ENCODE data around the gene MUC5B. TPM values are rescaled to one million over a fixed set of nuclear protein-coding genes. Genes with fewer than 3 reads are reported as not detected.
A peak's percentile ranks its signal among the peaks of the same experiment; 100 is the strongest.

Gene MUC5B
- total RNA-seq, 4 donors from 2014 or later: 0.22 to 0.61 (median 0.29) TPM; not detected in 1

GRCh38 chr11:1195682-1196515 lies 27.0 kb upstream of the MUC5B start:
- intact Hi-C loops (cut with DNase I; ENCODE audit: low total_unique reads): no loop called here
- 75 to 81% methylated on average over 22 to 36 of the region's 41 CpGs for WGBS, 2 donors
- peak in 1 of 2 donors; percentile 79 for DNase-seq (ENCODE audit: low spot score in 2 of 2)
- H3K4me3 ChIP-seq (ENCODE audit: low read depth, poor library complexity, severe bottlenecking): no peak overlapping the region
- no peak for TF ChIP-seq CTCF (IDR thresholded peaks at IDR 0.05)
- no peak for TF ChIP-seq POLR2A (IDR thresholded peaks at IDR 0.05)

GRCh38 chr11:1196516-1197391 lies 26.1 kb upstream of the MUC5B start:
- DNase-seq (ENCODE audit: low spot score in 2 of 2): peak in 1 of 2 donors; percentile 78
- no peak overlapping the region for H3K4me3 ChIP-seq (ENCODE audit: low read depth, poor library complexity, severe bottlenecking)
- 73% methylated on average over 9 to 27 of the region's 28 CpGs for WGBS, 2 donors
- TF ChIP-seq CTCF (IDR thresholded peaks at IDR 0.05) (no peak), POLR2A (IDR thresholded peaks at IDR 0.05) (no peak)
- intact Hi-C loops (cut with DNase I; ENCODE audit: low total_unique reads): no loop called here

- intact Hi-C loops (cut with DNase I; ENCODE audit: low total_unique reads): no loop called here
- DNase-seq (ENCODE audit: low spot score in 2 of 2): peak in 1 of 2 donors; percentile 80
- H3K4me3 ChIP-seq (ENCODE audit: low read depth, poor library complexity, severe bottlenecking): no peak overlapping the region
- TF ChIP-seq POLR2A (IDR thresholded peaks at IDR 0.05) (no peak), CTCF (IDR thresholded peaks at IDR 0.05) (no peak)
- 83 to 84% methylated on average over 16 to 23 of the region's 29 CpGs for WGBS, 2 donors
Measured at GRCh38 chr11:1197431-1197885, 25.4 kb upstream of the MUC5B start.

- intact Hi-C loops (cut with DNase I; ENCODE audit: low total_unique reads): no loop called here
- 74 to 82% methylated on average over 10 to 22 of the region's 33 CpGs for WGBS, 2 donors
- H3K4me3 ChIP-seq (ENCODE audit: low read depth, poor library complexity, severe bottlenecking): no peak overlapping the region
- DNase-seq (ENCODE audit: low spot score in 2 of 2): peak in 1 of 2 donors; percentile 77
- TF ChIP-seq CTCF (IDR thresholded peaks at IDR 0.05) (no peak), POLR2A (IDR thresholded peaks at IDR 0.05) (no peak)
Measured at GRCh38 chr11:1197886-1198560, 24.8 kb upstream of the MUC5B start.

GRCh38 chr11:1198561-1199240 lies 24.2 kb upstream of the MUC5B start:
- no peak for TF ChIP-seq POLR2A (IDR thresholded peaks at IDR 0.05)
- no peak for TF ChIP-seq CTCF (IDR thresholded peaks at IDR 0.05)
- H3K4me3 ChIP-seq (ENCODE audit: low read depth, poor library complexity, severe bottlenecking): no peak overlapping the region
- intact Hi-C loops (cut with DNase I; ENCODE audit: low total_unique reads): no loop called here
- DNase-seq (ENCODE audit: low spot score in 2 of 2): peak in 1 of 2 donors; percentile 81
- WGBS, 2 donors: 75 to 78% methylated on average over 20 to 21 of the region's 26 CpGs
